GM19324 (cell line): Measurements from ENCODE around the gene PDZRN3.

Experiments used
- ATAC-seq: cut with Tn5 transposase; IDR thresholded peaks from one replicate; pipeline ENCODE4 v1.9.1; 2021; ENCODE audit warnings: mild to moderate bottlenecking, moderate library complexity; ENCODE audit not compliant: unreplicated experiment, low FRiP score

The PDZRN3 gene

GRCh38 chr3:73499787-73500186 is 125.0 kb downstream of the PDZRN3 start:
- no peak for ATAC-seq

DNA sequence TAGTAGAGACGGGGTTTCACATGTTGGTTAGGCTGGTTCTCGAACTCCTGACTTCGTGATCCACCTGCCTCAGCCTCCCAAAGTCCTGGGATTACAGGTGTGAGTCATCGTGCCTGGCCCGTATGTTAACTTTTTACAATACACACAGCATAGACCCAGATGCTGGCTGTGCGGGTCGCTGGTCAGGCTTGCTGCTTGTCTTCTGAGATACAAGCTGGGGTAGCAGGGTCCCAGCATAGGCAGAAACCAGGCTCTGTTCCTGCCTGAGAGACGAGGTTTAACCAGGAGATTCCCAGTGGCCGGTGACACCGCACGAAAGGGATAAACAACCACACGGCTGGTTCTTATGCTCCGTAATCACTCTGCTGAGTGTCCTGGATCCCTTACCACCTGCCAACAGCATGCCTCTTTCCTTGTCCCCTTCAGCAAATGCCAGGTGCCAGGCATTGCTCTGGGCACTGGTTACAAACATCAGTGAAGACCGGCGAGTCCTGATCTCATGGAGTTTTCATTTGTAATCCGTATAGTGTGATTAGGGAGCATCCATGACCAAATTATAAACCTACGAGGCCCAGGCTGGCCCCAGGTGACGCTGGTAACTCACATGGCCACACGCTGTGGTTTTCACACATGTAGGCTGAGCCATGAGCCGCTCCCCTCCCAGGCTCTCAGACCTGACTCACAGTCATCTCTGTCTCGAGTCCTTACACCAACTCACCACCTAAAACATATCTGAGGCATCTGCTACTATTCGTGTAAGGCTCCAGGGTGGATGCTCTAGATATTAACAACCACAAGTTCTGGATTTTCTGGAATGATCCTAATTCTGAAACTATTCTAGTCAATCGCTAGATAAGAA is 125.7 kb downstream of the PDZRN3 start:
- no peak for ATAC-seq

GRCh38 chr3:73497646-73498406 is 126.9 kb downstream of the PDZRN3 start:
- no peak for ATAC-seq

DNA sequence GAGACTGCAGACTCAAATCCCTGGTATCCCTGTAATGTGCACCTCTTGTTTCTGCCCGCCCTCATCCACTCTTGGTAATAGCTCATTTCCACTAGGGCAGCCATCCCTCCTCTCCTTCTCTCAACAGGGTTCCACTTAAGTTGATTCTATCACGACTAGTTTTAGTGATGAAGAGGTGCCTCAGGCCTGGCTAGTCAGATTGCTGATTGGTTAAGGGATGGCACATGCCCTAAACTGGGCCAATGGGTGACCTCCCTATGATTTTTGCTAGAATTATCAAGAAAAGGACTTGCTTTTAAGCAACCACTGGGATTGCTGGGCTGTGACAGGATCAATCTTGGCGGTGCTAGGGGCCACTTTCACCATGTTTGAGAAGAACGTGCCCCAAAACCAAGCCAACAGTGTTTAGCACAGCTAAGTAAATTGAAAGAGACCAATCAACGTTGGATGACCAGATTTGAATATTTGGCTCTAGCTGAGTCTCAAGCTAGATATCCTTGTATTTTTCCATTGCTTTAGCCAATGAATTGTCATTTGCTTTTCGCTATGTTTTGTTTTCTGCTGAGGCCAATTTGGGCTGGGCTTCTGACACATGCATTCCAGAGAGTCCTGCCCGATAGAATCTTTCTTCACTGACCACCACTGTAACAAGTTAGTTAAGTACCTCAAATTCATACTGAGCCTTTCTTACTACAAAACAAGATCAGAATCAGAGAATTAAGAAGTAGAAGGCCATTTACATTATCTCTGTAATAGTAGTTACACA is 131.0 kb downstream of the PDZRN3 start:
- ATAC-seq, result no peak

GRCh38 chr3:73492186-73492585 is 132.6 kb downstream of the PDZRN3 start:
- ATAC-seq, result no peak

DNA sequence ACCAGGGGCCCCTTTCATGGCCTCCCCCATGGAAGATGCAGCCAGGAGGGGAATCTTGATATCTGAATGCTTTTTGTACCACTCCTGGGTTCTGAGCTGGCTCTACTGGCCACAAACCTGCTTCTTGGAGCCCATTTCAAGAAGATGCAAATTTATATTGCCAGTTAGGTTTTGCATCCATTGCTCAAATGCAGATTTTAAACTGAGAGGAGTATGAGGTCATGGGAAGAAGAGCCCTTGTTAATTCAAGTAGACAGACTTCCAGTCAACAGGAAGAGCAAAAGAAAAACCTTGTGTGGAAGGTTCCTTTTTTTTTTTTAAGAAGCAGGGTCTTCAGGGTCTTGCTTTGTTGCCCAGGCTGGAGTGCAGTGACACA is 133.5 kb downstream of the PDZRN3 start:
- ATAC-seq, result no peak

DNA sequence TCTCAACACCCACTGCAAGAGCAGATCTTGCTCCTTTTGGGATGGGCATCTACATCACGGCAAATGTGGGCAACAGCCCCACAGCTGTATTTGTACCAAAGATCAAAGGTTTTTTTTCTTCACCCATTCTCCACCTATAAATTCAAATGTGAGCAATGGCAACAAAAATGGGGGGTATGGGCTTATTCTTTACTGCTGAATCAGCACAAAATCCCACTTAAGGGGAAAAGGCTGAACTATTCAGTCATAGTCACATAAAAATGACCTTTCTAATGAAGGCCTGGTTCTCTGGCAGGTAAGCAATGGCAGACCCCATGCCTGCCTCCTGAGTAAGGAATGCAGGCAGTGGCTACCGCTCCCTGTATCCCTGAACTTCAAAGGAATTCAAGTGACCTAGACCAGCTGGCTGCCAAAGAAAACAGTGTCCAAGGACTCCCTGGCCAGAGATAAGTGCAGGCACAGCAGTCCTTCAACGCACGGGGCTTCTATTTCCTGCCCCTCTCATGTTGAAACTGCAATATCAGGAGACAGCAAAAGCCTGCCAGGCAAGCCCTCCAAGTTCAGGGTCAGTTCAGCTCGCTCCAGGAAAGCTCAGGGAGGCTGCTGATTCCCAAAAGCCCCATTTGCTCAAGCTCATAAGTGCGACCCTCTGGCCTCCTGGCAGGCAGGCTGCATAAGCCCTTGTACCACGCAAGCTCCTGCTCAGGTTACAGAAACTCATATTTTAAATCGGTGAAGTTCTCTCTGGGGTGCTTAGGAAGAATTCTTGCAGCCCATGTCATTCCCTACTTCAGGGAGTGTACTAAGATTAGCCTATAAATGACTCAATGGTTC is 134.1 kb downstream of the PDZRN3 start:
- ATAC-seq, result no peak

GRCh38 chr3:73485877-73486330 is 138.8 kb downstream of the PDZRN3 start:
- ATAC-seq, result no peak

DNA sequence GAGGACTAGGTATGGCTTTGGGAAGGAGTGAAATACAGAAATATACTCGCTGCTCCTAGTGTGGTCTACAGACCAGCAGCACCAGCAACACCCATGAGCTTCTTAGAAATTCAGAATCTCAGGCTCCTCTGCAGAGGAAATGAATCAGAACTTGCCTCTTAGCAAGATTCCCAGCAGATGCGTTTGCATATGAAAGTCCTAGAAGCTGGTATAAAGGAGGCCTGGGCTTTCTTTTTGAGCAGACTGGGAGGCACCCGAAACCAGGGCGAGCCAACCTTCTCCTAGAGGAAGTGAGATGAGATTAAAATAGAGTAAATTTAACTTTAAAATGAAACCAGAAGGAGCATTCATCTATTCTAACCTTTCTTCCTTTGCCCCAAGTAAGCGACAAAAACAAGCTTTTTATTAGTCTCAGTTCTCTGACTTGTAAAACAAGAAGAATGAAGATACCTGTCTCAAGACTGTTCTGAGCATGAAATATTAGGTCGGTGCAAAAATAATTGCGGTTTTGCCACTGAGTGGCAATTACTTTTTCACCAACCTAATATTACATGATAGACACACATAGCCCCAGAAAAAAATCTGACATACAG is 140.0 kb downstream of the PDZRN3 start:
- peak; percentile 75 for ATAC-seq

DNA sequence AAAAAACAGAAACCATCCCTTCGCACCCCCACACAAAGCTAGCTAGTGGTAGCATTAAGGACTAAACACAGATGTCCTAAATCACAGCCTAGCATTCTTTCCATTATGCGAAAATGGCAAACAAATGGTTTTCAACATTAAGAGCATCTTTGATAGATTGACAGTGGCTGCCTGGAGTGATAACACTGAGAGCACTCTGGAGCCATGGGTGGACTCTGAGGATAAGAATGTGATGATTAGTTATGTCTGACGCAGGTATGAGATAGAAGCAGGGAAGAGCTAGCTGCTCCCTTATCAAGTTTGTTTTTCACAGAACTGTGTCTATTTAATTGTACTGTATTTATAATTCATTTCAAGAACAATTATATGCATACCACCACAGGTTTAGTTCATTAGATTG is 142.9 kb downstream of the PDZRN3 start:
- no peak for ATAC-seq

DNA sequence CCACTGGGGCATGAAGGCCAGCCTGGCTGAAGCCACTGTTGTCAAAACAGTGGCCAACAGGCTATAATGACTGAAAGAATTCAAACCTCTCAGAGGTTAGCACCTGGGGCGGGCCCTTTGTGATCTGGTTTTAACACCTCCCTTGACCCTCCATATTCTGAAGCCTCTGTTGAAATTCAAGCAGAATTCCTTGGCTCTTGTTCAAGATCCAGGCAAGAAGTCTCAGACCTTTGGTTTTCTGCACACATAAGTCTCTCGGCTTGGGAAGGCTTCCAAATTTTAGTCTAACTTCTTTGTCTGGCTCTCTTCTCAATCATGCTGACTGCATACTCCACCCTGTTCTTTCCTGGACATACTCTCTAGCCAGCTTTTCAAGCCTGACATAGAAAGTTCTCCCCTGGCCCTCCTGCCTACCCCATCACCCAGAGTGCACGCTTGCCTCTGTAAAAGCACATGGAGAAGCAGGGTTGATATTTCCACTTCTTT is 144.5 kb downstream of the PDZRN3 start:
- no peak for ATAC-seq

GRCh38 chr3:73479325-73479724 is 145.4 kb downstream of the PDZRN3 start:
- ATAC-seq, result no peak

DNA sequence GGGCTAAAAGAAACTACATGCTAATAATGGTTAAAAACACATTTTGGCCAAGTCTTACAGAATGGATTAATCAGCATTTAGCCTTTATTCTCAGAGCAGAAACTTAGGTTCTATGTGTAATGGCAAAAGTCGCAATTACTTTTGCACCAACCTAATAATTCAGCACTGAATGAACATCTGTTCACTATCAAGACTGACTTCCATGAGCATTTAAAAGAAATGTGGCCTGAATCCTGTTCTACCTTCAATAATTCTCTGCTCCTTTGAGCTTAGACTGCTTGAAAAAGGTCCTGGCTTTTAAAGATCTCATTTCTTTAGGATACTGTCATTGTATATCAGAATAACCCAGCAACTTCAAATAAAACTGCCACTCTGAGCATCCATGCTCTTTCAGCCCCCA is 145.9 kb downstream of the PDZRN3 start:
- no peak for ATAC-seq

- ATAC-seq, result peak; percentile 55
Observed at GRCh38 chr3:73475717-73476116, 149.0 kb downstream of the PDZRN3 start.

DNA sequence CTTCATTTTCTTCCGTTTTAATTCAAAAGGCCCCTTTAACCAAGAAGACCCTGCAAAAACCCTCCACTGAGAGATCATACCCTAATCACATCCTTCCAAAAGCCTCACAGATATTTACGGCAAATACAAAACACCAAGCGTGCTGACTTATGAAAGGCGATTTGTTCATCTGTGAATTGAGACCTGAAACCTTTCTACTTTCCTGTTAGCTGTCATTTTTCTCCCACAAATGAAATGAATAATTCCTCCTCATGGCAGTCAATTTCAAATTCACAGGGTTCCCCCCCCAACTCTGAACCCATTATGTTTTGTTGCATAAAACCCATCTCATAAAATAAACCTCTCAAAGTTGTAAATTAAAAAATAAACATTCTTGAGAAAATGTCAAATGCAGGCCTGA is 149.6 kb downstream of the PDZRN3 start:
- no peak for ATAC-seq

DNA sequence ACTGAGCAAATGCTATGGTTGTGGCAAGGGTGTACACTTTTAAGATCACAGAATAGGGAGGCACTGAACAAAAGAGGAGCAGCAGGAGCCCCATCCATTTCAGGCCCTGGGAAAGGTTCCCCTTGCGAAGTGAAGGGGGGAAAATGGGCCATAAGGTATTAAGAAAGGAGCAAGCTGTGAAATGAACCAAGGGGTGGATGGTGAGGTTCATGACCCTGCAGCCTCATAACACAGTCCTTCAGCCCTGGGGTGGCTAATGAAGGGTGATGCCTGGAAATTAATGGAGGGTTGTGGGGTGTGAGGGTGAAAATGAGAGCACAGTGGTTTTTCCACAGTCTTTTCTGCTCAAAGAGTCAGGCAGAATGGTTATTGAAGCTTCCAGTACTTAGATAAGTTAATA is 150.1 kb downstream of the PDZRN3 start:
- no peak for ATAC-seq

GRCh38 chr3:73473898-73474416 is 150.8 kb downstream of the PDZRN3 start:
- ATAC-seq, result no peak

DNA sequence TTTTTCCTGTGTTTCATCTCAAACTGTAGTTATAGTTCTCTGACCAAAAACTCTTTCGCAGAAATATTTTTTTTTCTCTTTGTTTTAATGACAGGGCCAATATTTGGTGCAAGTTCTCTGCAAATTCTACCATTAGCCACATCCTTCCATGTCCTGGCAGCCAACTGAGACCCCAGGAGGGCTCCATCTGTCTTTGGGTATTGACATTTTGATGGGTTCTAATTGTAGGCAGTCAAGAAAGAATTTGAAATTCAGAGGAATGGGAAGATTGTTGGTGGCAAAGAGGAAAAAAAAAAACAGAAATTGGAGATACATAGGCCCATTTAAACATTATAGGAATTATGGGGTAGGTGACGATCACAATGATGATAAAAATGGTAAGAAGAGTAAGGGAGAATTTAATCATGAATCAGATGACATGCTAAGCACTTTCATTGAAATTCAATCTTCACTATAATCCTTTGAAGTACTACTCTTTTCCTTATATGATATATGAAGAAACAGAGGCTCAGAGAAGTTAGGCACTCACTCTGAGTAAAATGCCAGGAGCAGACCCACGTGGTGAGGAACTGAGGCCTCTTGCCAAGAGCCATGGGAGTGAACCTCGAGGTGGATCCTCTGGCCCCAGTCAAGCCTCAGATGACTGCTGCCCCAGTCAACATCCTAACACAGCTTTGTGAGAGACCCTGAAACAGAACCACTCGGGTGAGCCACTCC is 151.4 kb downstream of the PDZRN3 start:
- no peak for ATAC-seq
